SK-N-SH (cell line): Measurements from ENCODE around the gene LTF. TPM values are rescaled to one million over a fixed set of nuclear protein-coding genes. Genes with fewer than 3 reads are reported as not detected.

Source experiments
- CTCF ChIA-PET: fragments of 300-600, 350-600 bp; formaldehyde crosslinking; extraction: SDS; loops from one replicate; lab custom pipeline; 2021; lab: Yijun Ruan, JAX
- POLR2A ChIA-PET: fragments of 350-600 bp; sonication (Branson Sonifier 250); formaldehyde crosslinking; extraction: SDS; loops from one replicate; lab custom pipeline; 2020; ENCODE audit warnings: antibody characterized with exemption, inconsistent platforms; lab: Yijun Ruan, JAX
- DNase-seq: peaks from one replicate; pipeline ENCODE4 v3.0.0; 2012
- H2AFZ ChIP-seq: fragments of 200-600 bp; sonication (generic); 2 replicates; pipeline ENCODE4 v1.8.1; 2016; ENCODE audit warnings: antibody characterized with exemption, mild to moderate bottlenecking, low read depth
- H3F3A ChIP-seq: fragments of 200-600 bp; sonication (generic); replicated peaks from 2 replicates; pipeline ENCODE3; 2016; ENCODE audit warnings: antibody characterized with exemption, mild to moderate bottlenecking; ENCODE audit not compliant: insufficient read depth
- H3K27ac ChIP-seq, 2 experiments: fragments of 200-500 bp in 1 of 2; fragments of 200-600 bp in 1 of 2; sonication (Bioruptor generic) in 1 of 2; sonication (generic), shearing (Covaris generic) in 1 of 2; 2 replicates each; pipeline versions ENCODE4 v1.5.1 to v1.6.1; 2014 to 2016; ENCODE audit warnings: low read depth in 2 of 2, inconsistent platforms in 1 of 2, low read length in 1 of 2, mild to moderate bottlenecking in 1 of 2, mixed read lengths in 1 of 2
- H3K27me3 ChIP-seq: fragments of 200-600 bp; sonication (generic), shearing (Covaris generic); 2 replicates; pipeline ENCODE4 v1.6.1; 2016; ENCODE audit warnings: mixed run types; ENCODE audit not compliant: insufficient read depth
- H3K36me3 ChIP-seq, 2 experiments: fragments of 200-500 bp in 1 of 2; fragments of 200-600 bp in 1 of 2; sonication (Bioruptor generic) in 1 of 2; sonication (generic) in 1 of 2; replicated peaks in 1 of 2; 2 replicates each; pipeline versions ENCODE3 to v1.5.1; 2014 to 2016; ENCODE audit warnings: low read length in 1 of 2, mild to moderate bottlenecking in 1 of 2; ENCODE audit not compliant: insufficient read depth in 2 of 2, control insufficient read depth in 1 of 2
- H3K4me1 ChIP-seq, 2 experiments: fragments of 200-500 bp in 1 of 2; fragments of 200-600 bp in 1 of 2; sonication (Bioruptor generic) in 1 of 2; sonication (generic), shearing (Covaris generic) in 1 of 2; 2 replicates each; pipeline versions ENCODE4 v1.5.1 to v1.6.1; 2014 to 2016; ENCODE audit warnings: low read depth in 1 of 2, low read length in 1 of 2, mixed run types in 1 of 2; ENCODE audit not compliant: insufficient read depth in 2 of 2, control insufficient read depth in 1 of 2
- H3K4me2 ChIP-seq: fragments of 200-600 bp; sonication (generic), shearing (Covaris generic); 2 replicates; pipeline ENCODE4 v1.6.1; 2017; ENCODE audit warnings: mixed run types
- H3K4me3 ChIP-seq, 2 experiments: fragments of 200-500 bp in 1 of 2; fragments of 200-600 bp in 1 of 2; sonication (Bioruptor generic) in 1 of 2; sonication (generic), shearing (Covaris generic) in 1 of 2; 2 replicates each; pipeline versions ENCODE4 v1.5.1 to v1.8.1; 2014 to 2016; ENCODE audit warnings: low read depth in 2 of 2, inconsistent platforms in 1 of 2, low read length in 1 of 2, mild to moderate bottlenecking in 1 of 2, mixed read lengths in 1 of 2, moderate library complexity in 1 of 2
- H3K79me2 ChIP-seq: fragments of 200-600 bp; sonication (generic); 2 replicates; pipeline ENCODE4 v1.8.1; 2017; ENCODE audit warnings: mild to moderate bottlenecking; ENCODE audit not compliant: insufficient read depth
- H3K9ac ChIP-seq: fragments of 200-600 bp; sonication (generic); 2 replicates; pipeline ENCODE4 v1.6.1; 2017; ENCODE audit warnings: mixed run types
- H3K9me2 ChIP-seq: fragments of 200-600 bp; sonication (generic); 2 replicates; pipeline ENCODE4 v1.6.1; 2017; ENCODE audit warnings: mixed run types
- H3K9me3 ChIP-seq: fragments of 200-600 bp; sonication (generic); 2 replicates; pipeline ENCODE4 v1.6.1; 2017; ENCODE audit warnings: mixed run types, mild to moderate bottlenecking, moderate library complexity
- H4K20me1 ChIP-seq: fragments of 200-600 bp; sonication (generic); 2 replicates; pipeline ENCODE4 v1.6.1; 2017; ENCODE audit warnings: mild to moderate bottlenecking, mixed run types; ENCODE audit not compliant: insufficient read depth
- CHD2 ChIP-seq: fragments of 150-350 bp; IDR thresholded peaks from 2 replicates; pipeline ENCODE4 v1.6.1; 2018; ENCODE audit warnings: low read length; ENCODE audit not compliant: partially characterized antibody
- EZH2phosphoT487 ChIP-seq: fragments of 200-600 bp; sonication (generic); IDR thresholded peaks from 2 replicates; pipeline ENCODE4 v1.6.1; 2017; ENCODE audit warnings: low read depth, mixed run types, mild to moderate bottlenecking, antibody characterized with exemption, moderate library complexity, borderline replicate concordance
- FOXJ3 ChIP-seq: sonication (generic); formaldehyde crosslinking; IDR thresholded peaks from 2 replicates; pipeline ENCODE4 v1.5.1; 2020; ENCODE audit warnings: mild to moderate bottlenecking, missing genetic modification reagents
- FOXM1 ChIP-seq: IDR thresholded peaks from 2 replicates; pipeline ENCODE4 v1.4.0; 2012; ENCODE audit warnings: low read depth, mild to moderate bottlenecking
- JUND ChIP-seq: IDR thresholded peaks from 2 replicates; pipeline ENCODE4 v1.4.0; 2012
- MXI1 ChIP-seq: IDR thresholded peaks from 2 replicates; pipeline ENCODE4 v1.6.1; 2012; ENCODE audit warnings: mild to moderate bottlenecking, low read depth, low read length, improper control_type of control experiment
- RXRA ChIP-seq: IDR thresholded peaks from 2 replicates; pipeline ENCODE4 v1.4.0; 2012; ENCODE audit warnings: low read depth, mild to moderate bottlenecking, borderline replicate concordance
- SIN3A ChIP-seq: IDR thresholded peaks from 2 replicates; pipeline ENCODE4 v1.6.1; 2012; ENCODE audit warnings: low read depth, mild to moderate bottlenecking, low read length, moderate library complexity, borderline replicate concordance
- SMC3 ChIP-seq: IDR thresholded peaks from 2 replicates; pipeline ENCODE4 v1.6.1; 2012; ENCODE audit warnings: low read depth, low read length, improper control_type of control experiment
- TAF1 ChIP-seq: IDR thresholded peaks from 2 replicates; pipeline ENCODE4 v1.6.1; 2012; ENCODE audit warnings: low read depth, mild to moderate bottlenecking, low read length, moderate library complexity, borderline replicate concordance
- YY1 ChIP-seq: IDR thresholded peaks from 2 replicates; pipeline ENCODE4 v1.4.0; 2012; ENCODE audit warnings: low read depth, mild to moderate bottlenecking
- WGBS: methylation state at CpG from one replicate; pipeline ENCODE4 v1.1.6; 2017; ENCODE audit warnings: low lambda C conversion rate; 5-methylcytosine and 5-hydroxymethylcytosine counted together
- polyA plus RNA-seq, 3 experiments: library from polyadenylated mRNA; depleted of rRNA; stranded (reverse); fragments of >200 nt; gene quantifications; 2 replicates each; pipeline ENCODE4 v1.2.3, GENCODE V29; 2012
- TF ChIP-seq, protein P1 (sequence below): IDR thresholded peaks from 2 replicates; pipeline ENCODE4 v1.4.0; 2012; ENCODE audit warnings: low read depth, borderline replicate concordance
- TF ChIP-seq, protein P2 (sequence below): IDR thresholded peaks from 2 replicates; pipeline ENCODE4 v1.4.0; 2012; ENCODE audit warnings: low read depth, borderline replicate concordance
- TF ChIP-seq, protein P3 (sequence below): IDR thresholded peaks from 2 replicates; pipeline ENCODE4; 2012

LTF gene
- polyA plus RNA-seq, 1 of the 3 experiments (the other 2 are of a cell fraction): not detected

DNA sequence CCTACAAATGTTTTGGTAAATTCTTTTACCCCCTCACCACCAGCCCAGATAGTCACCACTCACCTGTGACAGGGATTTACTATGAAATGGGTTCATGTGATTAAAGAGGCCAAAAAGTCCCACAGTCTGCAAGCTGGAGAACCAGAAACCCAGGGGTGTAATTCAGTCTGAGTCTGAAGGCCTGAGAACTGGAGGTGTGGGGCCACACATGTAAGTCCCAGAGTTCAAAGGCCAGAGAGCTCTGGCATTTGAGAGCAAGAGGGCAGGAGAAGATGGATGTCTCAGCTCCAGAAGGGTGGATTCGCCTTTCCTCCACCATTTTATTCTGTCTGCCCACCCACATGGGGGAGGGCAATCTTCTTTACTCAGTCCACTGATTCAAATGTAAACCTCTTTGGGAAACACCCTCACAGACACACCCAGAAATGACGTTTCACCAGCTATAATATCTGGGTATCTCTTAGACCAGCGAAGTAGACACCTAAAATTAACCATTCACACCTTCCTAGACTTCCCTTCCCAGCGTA lies 45.0 kb upstream of the LTF start:
- POLR2A ChIA-PET: no interaction called here
- Histone ChIP-seq H3K4me3 (no peak overlapping the region), H3K27me3 (no peaks in the 10 kb centered on the region), H4K20me1 (no peaks in the 10 kb centered on the region), H3K79me2 (no peaks in the 10 kb centered on the region), H3K27ac (no peak overlapping the region), H3K9ac (no peak overlapping the region), H3K4me1 (no peaks in the 10 kb centered on the region), H3K4me2 (no peak overlapping the region), H3K36me3 (no peaks in the 10 kb centered on the region), H3K9me3 (no peaks in the 10 kb centered on the region), H2AFZ (no peak overlapping the region), H3K9me2 (no peaks in the 10 kb centered on the region), H3F3A (no peaks in the 10 kb centered on the region)
- DNase-seq: no peak
- TF ChIP-seq SIN3A (no peak), TAF1 (no peak), FOXM1 (no peak), RXRA (no peak), CHD2 (no peak), EZH2phosphoT487 (no peak), JUND (no peak)
- TF ChIP-seq, protein P1, sequence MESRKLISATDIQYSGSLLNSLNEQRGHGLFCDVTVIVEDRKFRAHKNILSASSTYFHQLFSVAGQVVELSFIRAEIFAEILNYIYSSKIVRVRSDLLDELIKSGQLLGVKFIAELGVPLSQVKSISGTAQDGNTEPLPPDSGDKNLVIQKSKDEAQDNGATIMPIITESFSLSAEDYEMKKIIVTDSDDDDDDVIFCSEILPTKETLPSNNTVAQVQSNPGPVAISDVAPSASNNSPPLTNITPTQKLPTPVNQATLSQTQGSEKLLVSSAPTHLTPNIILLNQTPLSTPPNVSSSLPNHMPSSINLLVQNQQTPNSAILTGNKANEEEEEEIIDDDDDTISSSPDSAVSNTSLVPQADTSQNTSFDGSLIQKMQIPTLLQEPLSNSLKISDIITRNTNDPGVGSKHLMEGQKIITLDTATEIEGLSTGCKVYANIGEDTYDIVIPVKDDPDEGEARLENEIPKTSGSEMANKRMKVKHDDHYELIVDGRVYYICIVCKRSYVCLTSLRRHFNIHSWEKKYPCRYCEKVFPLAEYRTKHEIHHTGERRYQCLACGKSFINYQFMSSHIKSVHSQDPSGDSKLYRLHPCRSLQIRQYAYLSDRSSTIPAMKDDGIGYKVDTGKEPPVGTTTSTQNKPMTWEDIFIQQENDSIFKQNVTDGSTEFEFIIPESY: no peak
- TF ChIP-seq, protein P2, sequence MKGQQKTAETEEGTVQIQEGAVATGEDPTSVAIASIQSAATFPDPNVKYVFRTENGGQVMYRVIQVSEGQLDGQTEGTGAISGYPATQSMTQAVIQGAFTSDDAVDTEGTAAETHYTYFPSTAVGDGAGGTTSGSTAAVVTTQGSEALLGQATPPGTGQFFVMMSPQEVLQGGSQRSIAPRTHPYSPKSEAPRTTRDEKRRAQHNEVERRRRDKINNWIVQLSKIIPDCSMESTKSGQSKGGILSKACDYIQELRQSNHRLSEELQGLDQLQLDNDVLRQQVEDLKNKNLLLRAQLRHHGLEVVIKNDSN: no peak
- WGBS: 35% methylated on average over 4 of the region's 4 CpGs
- CTCF ChIA-PET: interaction anchor here (2.1 kb wide), 1 partner anchor 21 kb away, joined by 15 read pairs; no protein-coding TSS in a partner anchor

DNA sequence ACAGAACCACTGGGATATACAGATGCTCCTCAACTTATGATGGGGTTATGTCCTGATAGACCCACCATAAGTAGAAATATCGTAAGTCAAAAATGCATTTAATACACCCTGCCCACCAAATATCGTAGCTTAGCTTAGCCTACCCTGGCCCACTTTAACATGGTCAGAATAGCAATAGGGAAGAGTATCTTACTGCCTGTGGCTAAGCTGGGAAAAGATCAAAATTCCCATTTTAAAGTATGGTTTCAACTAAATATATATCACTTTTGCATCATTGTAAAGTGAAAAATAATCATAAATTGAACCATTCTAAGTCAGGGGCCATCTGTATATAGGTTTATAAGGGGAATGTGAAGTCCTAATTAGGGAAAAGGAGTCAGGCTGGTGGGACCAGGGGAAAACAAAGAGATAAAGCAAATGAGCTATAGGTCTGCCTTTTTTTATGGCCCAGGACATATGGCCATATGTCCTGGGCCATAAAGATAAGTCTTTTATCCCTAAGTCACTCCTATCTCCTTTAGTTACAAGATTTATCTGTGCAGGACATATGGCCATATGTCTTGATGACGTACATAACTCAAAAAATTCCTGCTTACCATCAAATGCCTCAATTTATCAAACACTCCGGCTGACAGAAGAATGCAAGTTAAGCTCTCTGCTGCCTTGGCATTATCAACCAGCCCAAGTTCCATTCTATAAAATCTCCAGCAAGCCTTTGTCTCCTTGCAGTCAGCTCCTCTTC lies 44.3 kb upstream of the LTF start:
- H3K27me3 ChIP-seq: no peaks in the 10 kb centered on the region
- no peaks in the 10 kb centered on the region for H4K20me1 ChIP-seq
- H3K4me1 ChIP-seq: no peaks in the 10 kb centered on the region
- H3K27ac ChIP-seq: no peak overlapping the region
- TF ChIP-seq, protein P3, sequence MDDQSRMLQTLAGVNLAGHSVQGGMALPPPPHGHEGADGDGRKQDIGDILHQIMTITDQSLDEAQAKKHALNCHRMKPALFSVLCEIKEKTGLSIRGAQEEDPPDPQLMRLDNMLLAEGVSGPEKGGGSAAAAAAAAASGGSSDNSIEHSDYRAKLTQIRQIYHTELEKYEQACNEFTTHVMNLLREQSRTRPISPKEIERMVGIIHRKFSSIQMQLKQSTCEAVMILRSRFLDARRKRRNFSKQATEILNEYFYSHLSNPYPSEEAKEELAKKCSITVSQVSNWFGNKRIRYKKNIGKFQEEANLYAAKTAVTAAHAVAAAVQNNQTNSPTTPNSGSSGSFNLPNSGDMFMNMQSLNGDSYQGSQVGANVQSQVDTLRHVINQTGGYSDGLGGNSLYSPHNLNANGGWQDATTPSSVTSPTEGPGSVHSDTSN: no peak
- TF ChIP-seq FOXJ3 (CRISPR knock-in tag) (no peak), SMC3 (no peak), YY1 (no peak), MXI1 (no peak)
- no peaks in the 10 kb centered on the region for H3K79me2 ChIP-seq
- ChIA-PET CTCF (interaction anchor here (2.1 kb wide), 1 partner anchor 20 kb away, joined by 15 read pairs; no protein-coding TSS in a partner anchor), POLR2A (no interaction called here)
- WGBS: 47% methylated on average over 4 of the region's 4 CpGs
- H3F3A ChIP-seq: no peaks in the 10 kb centered on the region
- no peak overlapping the region for H3K4me3 ChIP-seq
- H3K9ac ChIP-seq: no peak overlapping the region
- no peak for DNase-seq
- H3K9me3 ChIP-seq: no peaks in the 10 kb centered on the region
- no peak overlapping the region for H2AFZ ChIP-seq
- H3K4me2 ChIP-seq: no peak overlapping the region
- H3K36me3 ChIP-seq: no peaks in the 10 kb centered on the region
- no peaks in the 10 kb centered on the region for H3K9me2 ChIP-seq
